ENCODE data around the gene TIMM23. TPM values are rescaled to one million over a fixed set of nuclear protein-coding genes. Genes with fewer than 3 reads are reported as not detected.
"Not testable (repeated sequence)": the region's sequence is repeated elsewhere in the genome, so short reads cannot be mapped to it uniquely, and the experiment has no call there.

Gene TIMM23, protein sequence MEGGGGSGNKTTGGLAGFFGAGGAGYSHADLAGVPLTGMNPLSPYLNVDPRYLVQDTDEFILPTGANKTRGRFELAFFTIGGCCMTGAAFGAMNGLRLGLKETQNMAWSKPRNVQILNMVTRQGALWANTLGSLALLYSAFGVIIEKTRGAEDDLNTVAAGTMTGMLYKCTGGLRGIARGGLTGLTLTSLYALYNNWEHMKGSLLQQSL
- 47.6 TPM for total RNA-seq

DNA sequence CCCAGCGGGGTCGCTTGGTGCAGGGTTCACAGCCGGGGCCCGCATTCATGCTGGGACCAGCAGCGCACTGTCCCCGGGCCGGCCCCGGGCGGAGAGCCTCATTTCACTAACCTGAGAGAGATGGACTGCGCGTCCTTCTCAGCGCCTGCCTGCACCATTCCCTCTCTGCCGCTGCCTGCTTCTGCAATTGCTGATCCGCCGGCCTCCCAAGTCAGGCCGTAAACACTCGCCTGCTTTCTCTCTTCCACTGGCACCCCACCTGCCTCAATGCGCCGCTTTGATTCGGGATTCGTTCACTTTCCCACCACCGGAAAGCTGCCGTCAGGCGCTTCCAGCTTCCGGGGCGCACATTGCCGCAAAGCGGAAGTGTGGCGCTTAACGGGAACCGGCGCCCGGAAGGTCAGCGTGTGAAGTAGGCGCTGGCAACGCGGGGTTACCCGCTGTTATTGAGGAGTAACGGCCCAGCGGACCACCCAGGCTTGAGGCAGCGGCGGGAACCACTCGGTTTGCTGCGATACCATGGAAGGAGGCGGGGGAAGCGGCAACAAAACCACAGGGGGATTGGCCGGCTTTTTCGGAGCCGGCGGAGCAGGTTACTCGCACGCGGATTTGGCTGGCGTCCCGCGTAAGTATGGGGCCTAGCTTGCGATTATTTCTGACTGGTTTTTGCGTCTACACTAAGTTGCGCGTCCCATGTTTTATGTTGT lies at the start of gene TIMM23:
Gene TIMM23 (plus strand): TSS at position 384 of the 707 bp plus-strand sequence. CDS start 136 bp downstream, at position 520.
- H3K4me3 ChIP-seq = peak within 1 kb of the TSS; percentile 78 to 86
- H3K9me3 ChIP-seq; H3K36me3 ChIP-seq; DNase-seq (ENCODE audit: extremely low spot score in 2 of 2); H3K27me3 ChIP-seq; intact Hi-C loops (cut with DNase I): not testable (repeated sequence)
- H3K4me1 ChIP-seq = peaks cover 22% of the 10 kb centered on the region
- H3K27ac ChIP-seq = peak within 1 kb of the TSS; percentile 58
- TF ChIP-seq POLR2A (IDR thresholded peaks at IDR 0.05) = peak in 1 of 2 donors; percentile 13
- peak; percentile 81 to 84 for TF ChIP-seq POLR2AphosphoS5 (IDR thresholded peaks at IDR 0.05; ENCODE audit: insufficient read depth in 1 of 2, low read depth in 1 of 2)

DNA sequence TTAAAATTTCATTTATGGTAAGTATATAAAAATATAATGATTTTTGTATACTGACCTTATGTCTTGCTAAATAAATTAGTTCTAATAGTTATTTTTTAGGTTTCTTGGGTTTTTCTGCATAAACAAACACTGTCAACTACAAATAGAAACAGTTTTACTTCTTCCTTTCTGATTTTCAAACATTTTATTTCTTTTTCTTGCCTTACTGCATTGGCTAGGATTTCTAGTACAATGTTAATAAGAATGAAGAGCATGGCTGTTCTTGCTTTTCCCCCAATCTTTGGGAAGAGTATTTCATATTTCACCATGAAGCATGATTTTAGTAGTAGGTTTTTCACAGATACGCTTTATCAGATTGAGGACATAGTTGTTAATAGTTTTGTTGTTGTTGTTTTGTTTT lies 45.5 kb upstream of the TIMM23 start:
- H3K4me1 ChIP-seq; H3K4me3 ChIP-seq; H3K27me3 ChIP-seq; intact Hi-C loops (cut with DNase I); H3K9me3 ChIP-seq; DNase-seq (ENCODE audit: extremely low spot score in 2 of 2); H3K36me3 ChIP-seq; H3K27ac ChIP-seq: not testable (repeated sequence)

DNA sequence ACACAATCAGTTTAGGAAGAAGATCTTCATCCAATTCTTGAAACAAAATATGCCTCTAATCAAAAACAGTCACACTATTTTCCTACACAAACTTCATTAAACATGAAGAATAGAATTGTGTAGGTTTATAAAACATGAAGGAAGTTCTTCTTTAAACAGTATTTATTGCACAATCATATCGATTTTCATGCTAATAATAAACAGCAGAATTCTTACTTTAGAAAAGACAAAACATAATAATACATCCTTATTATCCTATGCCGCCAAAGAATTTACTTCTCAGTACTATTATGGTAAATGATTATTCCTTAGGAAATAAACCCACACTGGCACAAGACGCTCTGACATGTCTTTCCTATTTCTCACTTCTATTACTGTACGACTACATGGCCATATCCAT lies 41.0 kb upstream of the TIMM23 start:
- H3K27ac ChIP-seq; H3K4me1 ChIP-seq; H3K9me3 ChIP-seq; H3K27me3 ChIP-seq; intact Hi-C loops (cut with DNase I); H3K36me3 ChIP-seq; H3K4me3 ChIP-seq; DNase-seq (ENCODE audit: extremely low spot score in 2 of 2): not testable (repeated sequence)

DNA sequence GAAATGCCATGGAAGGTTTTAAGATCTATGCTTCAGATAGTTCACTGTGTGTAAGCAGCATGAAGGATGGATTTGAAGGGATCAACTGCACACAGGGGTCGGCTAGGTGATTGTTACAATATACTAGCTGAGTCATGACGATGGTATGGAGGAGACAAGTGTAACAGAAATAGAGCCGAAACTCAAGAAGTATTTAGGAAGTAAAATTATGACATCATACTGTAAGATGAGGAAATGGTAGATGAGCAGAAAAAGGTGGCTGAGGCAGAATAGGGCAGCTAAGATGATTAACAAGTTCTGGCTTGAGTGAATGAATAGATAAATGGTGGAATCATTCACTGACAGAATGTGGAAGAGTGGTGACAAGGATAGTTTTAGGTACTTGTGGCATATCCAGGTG lies 37.5 kb upstream of the TIMM23 start:
- H3K36me3 ChIP-seq; H3K4me3 ChIP-seq; H3K27me3 ChIP-seq; H3K9me3 ChIP-seq; intact Hi-C loops (cut with DNase I); H3K27ac ChIP-seq; H3K4me1 ChIP-seq; DNase-seq (ENCODE audit: extremely low spot score in 2 of 2): not testable (repeated sequence)

DNA sequence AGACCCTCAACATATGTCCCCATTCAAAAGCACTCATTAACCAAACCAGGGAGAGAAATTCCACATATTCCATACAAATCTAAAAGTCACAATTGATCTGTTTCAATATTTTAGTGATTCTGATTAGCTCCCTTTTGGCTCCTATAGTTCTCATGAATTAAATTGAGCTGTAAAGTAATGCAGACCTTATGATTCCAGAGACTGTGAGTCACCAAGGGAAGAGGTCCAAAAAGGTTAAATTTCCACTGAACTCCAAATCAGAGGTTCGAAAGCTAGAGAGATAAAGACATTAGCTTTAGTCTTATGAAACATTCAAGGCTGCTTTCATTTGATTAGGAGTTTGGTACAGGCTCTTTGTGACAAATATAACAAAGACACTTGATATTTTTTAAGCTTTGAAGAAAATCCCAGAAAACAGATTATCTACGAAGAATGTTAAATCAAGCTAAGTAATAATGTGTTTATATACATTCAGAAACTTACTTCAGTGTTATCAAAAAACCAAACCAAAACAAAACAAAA lies 33.1 kb upstream of the TIMM23 start:
- H3K27ac ChIP-seq; DNase-seq (ENCODE audit: extremely low spot score in 2 of 2); H3K9me3 ChIP-seq; intact Hi-C loops (cut with DNase I); H3K4me3 ChIP-seq; H3K4me1 ChIP-seq; H3K36me3 ChIP-seq; H3K27me3 ChIP-seq: not testable (repeated sequence)

DNA sequence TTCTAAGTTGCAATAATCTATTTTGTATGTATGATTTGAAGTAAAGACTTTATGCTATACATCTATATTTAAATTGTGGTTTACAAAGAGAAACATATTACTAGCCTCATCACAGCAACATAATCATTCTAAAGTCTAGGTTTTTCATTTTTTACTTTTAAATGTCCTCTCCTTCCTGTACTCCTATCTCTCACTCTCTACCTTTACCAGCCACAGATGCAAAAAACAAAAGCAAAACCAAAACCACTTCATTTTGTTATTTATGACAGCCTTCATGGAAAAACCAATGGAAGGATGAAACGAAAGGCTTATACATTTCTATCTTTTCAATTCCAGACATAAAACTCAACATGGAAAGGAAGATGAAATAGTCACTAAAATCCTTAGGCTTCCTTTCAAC lies 31.1 kb upstream of the TIMM23 start:
- H3K4me1 ChIP-seq; H3K36me3 ChIP-seq; H3K4me3 ChIP-seq; H3K9me3 ChIP-seq; intact Hi-C loops (cut with DNase I); H3K27ac ChIP-seq; DNase-seq (ENCODE audit: extremely low spot score in 2 of 2); H3K27me3 ChIP-seq: not testable (repeated sequence)

DNA sequence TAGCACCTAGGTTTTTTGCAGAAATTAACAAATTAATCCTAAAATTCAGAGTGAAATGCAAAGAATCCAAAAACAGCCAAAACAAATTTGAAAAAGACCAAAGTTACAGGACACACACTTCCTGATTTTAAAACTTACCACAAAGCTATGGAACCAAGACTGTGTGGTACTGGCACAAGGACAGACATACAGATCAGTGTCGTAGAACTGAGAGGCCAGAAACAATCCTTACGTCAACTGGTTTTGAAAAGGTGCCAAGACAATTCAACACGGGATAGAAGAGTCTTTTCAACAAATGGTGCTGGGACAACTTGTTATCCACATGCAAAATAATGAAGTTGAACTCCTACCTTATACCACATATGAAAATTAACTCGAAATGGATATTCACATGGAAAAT lies 26.8 kb upstream of the TIMM23 start:
- H3K27ac ChIP-seq; H3K27me3 ChIP-seq; H3K9me3 ChIP-seq; intact Hi-C loops (cut with DNase I); H3K4me1 ChIP-seq; H3K36me3 ChIP-seq; DNase-seq (ENCODE audit: extremely low spot score in 2 of 2); H3K4me3 ChIP-seq: not testable (repeated sequence)

DNA sequence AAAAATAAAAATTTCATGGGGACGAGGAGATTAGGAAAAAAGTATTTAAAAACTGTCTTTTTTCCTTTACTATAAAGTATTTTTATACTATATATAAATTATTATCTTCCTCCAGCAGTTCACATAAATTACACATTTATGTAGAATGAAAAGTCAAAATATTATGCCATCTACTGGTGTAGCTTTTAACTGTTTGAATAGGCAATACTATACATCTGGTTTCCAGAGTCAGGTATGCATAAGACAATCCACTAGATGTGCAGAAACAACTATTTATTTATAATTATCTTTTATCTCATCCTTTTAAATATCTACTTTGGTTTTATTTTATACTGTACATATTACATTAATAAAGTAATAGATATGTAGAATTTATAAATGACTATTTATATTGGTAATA lies 24.9 kb upstream of the TIMM23 start:
- H3K4me1 ChIP-seq; DNase-seq (ENCODE audit: extremely low spot score in 2 of 2); H3K4me3 ChIP-seq; H3K27ac ChIP-seq; H3K9me3 ChIP-seq; intact Hi-C loops (cut with DNase I); H3K36me3 ChIP-seq; H3K27me3 ChIP-seq: not testable (repeated sequence)

DNA sequence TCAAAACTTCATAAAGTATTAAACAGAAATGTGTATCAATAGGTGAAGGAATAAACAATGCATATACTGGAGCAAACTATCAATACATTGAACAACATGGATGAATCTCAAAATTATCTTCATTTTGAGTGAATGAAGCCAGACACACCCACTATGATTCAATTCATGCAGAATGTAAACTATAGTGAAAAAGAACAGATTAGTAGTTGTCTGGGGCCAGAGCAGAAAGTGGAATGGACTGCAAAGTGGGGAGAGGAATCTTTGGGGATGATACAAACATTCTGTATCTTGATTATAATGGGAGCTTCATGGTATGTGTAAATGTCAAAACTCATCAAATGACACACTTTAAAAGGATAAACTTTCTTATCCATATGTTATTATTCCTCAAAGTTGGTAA lies 23.5 kb upstream of the TIMM23 start:
- intact Hi-C loops (cut with DNase I); H3K4me3 ChIP-seq; DNase-seq (ENCODE audit: extremely low spot score in 2 of 2); H3K27me3 ChIP-seq; H3K36me3 ChIP-seq; H3K27ac ChIP-seq; H3K9me3 ChIP-seq; H3K4me1 ChIP-seq: not testable (repeated sequence)

DNA sequence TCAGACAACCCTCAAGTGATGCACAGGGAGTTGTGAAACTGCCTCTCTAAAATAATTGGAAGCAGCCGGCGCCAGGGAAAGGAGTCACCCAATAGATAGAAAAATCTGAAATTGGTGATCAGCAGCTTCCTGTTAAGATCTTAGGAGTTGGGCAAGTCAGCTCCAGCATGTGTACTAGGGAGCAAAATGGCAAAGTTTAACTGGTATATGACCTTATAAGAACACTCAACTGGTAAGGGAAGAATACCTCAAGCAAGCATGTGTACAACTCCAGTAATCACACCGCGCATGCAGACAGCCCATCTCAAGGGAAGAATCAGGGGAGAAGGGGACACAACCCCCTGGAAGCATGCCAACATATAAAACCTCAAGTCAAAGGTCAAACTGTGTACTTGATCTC lies 17.9 kb upstream of the TIMM23 start:
- H3K36me3 ChIP-seq; H3K9me3 ChIP-seq; DNase-seq (ENCODE audit: extremely low spot score in 2 of 2); intact Hi-C loops (cut with DNase I); H3K27ac ChIP-seq; H3K4me3 ChIP-seq; H3K27me3 ChIP-seq; H3K4me1 ChIP-seq: not testable (repeated sequence)

DNA sequence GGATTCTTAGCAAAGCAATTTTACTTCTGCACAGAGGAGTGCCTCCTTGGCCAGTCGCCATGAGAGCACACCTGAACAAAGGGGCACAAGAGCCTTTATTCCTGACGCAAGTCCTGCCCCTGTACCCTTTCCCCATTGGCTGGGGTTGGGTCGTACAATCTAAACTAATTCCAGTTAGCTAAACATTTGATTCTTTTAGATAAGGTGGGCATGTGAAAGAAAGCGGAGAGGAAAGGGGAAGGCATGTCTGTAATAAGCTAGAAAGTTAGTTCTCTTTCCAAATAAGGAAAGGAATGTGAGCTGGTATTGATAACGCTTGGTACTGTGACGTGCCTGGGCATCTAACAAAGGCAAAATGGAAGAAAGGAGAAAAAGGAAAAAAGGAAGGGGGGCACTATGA lies 15.7 kb upstream of the TIMM23 start:
- H3K4me3 ChIP-seq; intact Hi-C loops (cut with DNase I); H3K36me3 ChIP-seq; H3K27ac ChIP-seq; H3K27me3 ChIP-seq; H3K9me3 ChIP-seq; H3K4me1 ChIP-seq; DNase-seq (ENCODE audit: extremely low spot score in 2 of 2): not testable (repeated sequence)

DNA sequence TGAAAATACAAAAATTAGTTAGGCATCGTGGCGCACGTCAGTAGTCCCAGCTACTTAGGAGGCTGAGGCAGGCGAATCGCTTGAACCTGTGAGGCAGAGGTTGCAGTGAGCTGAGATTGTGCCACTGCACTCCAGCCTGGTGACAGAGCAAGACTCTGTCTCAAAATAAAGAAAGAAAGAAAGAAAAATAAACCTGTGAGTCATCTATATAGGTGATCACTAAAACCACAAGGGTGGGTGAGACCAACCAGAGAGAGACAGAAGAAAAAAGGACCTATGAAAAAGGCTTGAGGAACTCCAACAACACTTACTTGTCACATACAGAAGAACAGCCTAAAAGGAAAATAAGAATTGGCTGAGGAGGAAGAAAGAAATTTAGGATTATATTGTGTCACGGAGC lies 14.4 kb upstream of the TIMM23 start:
- H3K4me1 ChIP-seq; H3K36me3 ChIP-seq; H3K27ac ChIP-seq; H3K4me3 ChIP-seq; H3K27me3 ChIP-seq; H3K9me3 ChIP-seq; intact Hi-C loops (cut with DNase I); DNase-seq (ENCODE audit: extremely low spot score in 2 of 2): not testable (repeated sequence)

DNA sequence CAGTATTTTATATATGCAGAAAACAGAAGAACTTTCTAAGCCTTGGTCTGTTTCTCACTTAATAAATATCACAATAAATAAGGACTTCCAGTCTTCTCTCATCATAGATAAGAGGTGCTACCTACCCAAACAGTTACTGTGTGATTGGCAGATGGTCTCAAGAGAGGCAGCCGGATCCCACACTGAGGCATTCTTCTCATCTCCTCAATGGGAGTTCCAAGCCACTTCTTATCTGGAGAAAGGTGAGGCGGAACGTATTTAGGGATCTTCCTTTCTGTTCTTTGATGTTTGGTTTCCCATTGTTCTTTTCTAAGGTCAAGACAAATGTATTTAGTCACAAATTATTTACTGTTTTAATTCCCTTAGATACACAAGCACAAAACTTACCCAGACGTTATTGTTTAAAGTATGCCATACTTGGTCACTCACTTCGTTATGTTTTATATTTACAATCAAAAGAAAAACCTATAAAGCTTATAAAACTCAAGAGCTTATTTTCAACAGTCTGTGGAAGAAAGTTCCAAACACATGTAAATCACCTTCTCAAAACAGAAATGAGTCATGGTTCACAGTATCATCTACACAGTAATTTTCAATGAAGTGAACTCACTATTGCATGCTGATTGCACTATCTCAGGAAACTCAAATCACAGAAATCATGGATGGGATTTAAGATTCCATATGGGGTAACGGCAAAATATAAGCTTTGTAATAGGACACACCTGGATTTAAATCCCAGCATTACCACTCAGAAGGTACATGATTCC lies 9.4 kb upstream of the TIMM23 start:
- intact Hi-C loops (cut with DNase I); H3K27ac ChIP-seq; H3K27me3 ChIP-seq; DNase-seq (ENCODE audit: extremely low spot score in 2 of 2); H3K4me3 ChIP-seq; H3K36me3 ChIP-seq; H3K4me1 ChIP-seq; H3K9me3 ChIP-seq: not testable (repeated sequence)
